ENCODE results near the gene ZMYM3.

Gene ZMYM3

DNA sequence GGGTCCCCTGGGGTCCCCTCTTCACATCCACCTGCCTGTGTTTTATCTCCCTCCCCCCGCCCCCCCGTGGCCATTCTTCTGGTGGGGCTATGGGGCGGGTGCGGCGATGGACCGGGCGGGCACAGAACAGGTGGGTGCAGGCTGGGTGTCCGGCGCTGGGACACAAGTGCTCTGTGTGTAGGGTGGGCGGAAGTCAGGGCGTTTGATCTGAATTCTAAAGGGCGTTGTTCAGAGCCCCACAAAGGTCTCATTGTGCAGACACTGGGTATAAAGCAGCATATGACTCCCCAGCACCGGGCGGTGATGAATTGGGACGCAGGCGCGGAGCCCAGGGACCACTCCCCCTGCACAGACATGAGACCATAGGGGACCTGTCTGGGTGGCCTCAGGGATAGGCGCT is 31.0 kb downstream of the ZMYM3 start, which contains the start of gene GJB1:
TSS of gene GJB1 (plus strand) at position 296 of the 400 bp plus-strand sequence. CDS start 484 bp downstream, outside the sequence.
- TF ChIP-seq CTCF (IDR thresholded peaks at IDR 0.05; ENCODE audit: low read depth, low read length) = no peak
- peaks cover 2% of the 10 kb centered on the region for H3K27me3 ChIP-seq (ENCODE audit: insufficient read depth, low read depth, severe bottlenecking)
- H3K4me3 ChIP-seq (ENCODE audit: low read depth, low read length) = no peak within 1 kb of the TSS
- H3K36me3 ChIP-seq = no peaks in the 10 kb centered on the region
- no peak for DNase-seq
- no peaks in the 10 kb centered on the region for H3K9me3 ChIP-seq (ENCODE audit: severe bottlenecking)
- H3K27ac ChIP-seq = no peak within 1 kb of the TSS

- Histone ChIP-seq H3K4me3 (ENCODE audit: low read depth, low read length) (no peak overlapping the region), H3K27me3 (ENCODE audit: insufficient read depth, low read depth, severe bottlenecking) (peaks cover 3% of the 10 kb centered on the region), H3K27ac (no peak overlapping the region), H3K36me3 (no peaks in the 10 kb centered on the region), H3K9me3 (ENCODE audit: severe bottlenecking) (no peaks in the 10 kb centered on the region)
- TF ChIP-seq CTCF (IDR thresholded peaks at IDR 0.05; ENCODE audit: low read depth, low read length) = no peak
- no peak for DNase-seq
Measured at GRCh38 chrX:71221145-71221544, 32.8 kb downstream of the ZMYM3 start.

GRCh38 chrX:71217298-71217697 is 36.6 kb downstream of the ZMYM3 start:
- Histone ChIP-seq H3K27ac (no peak overlapping the region), H3K4me3 (ENCODE audit: low read depth, low read length) (no peak overlapping the region), H3K9me3 (ENCODE audit: severe bottlenecking) (no peaks in the 10 kb centered on the region), H3K36me3 (no peaks in the 10 kb centered on the region), H3K27me3 (ENCODE audit: insufficient read depth, low read depth, severe bottlenecking) (peaks cover 15% of the 10 kb centered on the region)
- no peak for TF ChIP-seq CTCF (IDR thresholded peaks at IDR 0.05; ENCODE audit: low read depth, low read length)
- DNase-seq = no peak

DNA sequence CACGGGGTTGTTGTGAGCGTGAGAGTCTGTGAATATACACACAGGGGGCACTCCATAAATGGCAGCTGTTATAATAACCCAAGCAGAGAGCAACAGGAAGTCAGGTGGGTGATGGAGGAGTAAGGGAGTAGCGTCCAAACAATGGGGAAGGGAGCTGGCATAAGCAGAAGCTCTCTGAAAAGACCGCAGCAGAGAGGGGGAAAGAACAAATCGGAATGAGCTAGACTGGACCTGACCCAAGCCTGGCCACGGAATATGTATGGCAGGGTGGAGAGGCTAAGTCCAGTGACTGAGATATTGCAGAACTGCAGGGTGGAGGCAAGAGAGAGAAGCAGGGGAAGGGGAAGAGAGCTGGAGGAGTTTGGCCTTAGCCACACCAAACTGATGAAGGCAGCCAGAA is 37.5 kb downstream of the ZMYM3 start:
- no peak for TF ChIP-seq CTCF (IDR thresholded peaks at IDR 0.05; ENCODE audit: low read depth, low read length)
- H3K9me3 ChIP-seq (ENCODE audit: severe bottlenecking) = no peaks in the 10 kb centered on the region
- no peak overlapping the region for H3K27ac ChIP-seq
- no peak overlapping the region for H3K4me3 ChIP-seq (ENCODE audit: low read depth, low read length)
- peaks cover 15% of the 10 kb centered on the region for H3K27me3 ChIP-seq (ENCODE audit: insufficient read depth, low read depth, severe bottlenecking)
- no peak for DNase-seq
- H3K36me3 ChIP-seq = no peaks in the 10 kb centered on the region

DNA sequence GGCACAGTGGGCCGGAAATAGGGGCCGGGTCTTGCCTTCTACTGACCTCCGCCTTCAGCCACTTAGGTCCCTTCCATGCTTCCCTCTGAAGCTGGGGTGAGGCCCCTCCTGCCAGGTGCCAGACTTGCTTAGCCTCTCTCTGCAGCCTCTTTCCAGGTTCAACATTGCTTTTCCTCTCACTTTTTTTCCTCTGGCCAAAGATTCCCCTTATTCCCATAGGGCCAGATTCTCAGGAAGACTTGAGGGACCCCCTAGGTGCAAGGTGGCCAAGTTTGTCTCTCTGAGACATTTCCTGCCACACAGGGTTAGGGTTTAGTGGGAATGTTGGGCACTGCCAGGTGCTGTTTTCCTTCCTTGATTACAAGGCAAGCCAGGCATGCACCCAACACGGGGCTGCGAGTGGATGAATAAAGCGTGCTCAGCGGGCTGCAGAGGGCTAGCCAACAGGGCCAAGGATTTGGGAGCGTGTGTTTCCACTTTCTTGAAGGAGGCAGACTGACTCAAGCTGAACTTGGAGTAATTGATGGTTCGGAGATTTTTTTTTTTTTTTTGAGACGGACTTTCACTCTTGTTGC is 38.5 kb downstream of the ZMYM3 start:
- Histone ChIP-seq H3K27ac (no peak overlapping the region), H3K27me3 (ENCODE audit: insufficient read depth, low read depth, severe bottlenecking) (peaks cover 15% of the 10 kb centered on the region), H3K4me3 (ENCODE audit: low read depth, low read length) (no peak overlapping the region), H3K36me3 (no peaks in the 10 kb centered on the region), H3K9me3 (ENCODE audit: severe bottlenecking) (no peaks in the 10 kb centered on the region)
- DNase-seq = no peak
- TF ChIP-seq CTCF (IDR thresholded peaks at IDR 0.05; ENCODE audit: low read depth, low read length) = no peak
